GM21825 (cell line): ENCODE measurements around the gene NTM.

Experiments used
- ATAC-seq: cut with Tn5 transposase; IDR thresholded peaks from one replicate; pipeline ENCODE4 v1.9.1; 2021; ENCODE audit warnings: mild to moderate bottlenecking, moderate library complexity; ENCODE audit not compliant: unreplicated experiment

The NTM gene

GRCh38 chr11:132211479-132211878 is 841.1 kb downstream of the NTM start:
- ATAC-seq: no peak

GRCh38 chr11:132217856-132218255 is 847.4 kb downstream of the NTM start:
- ATAC-seq: no peak

- no peak for ATAC-seq
Measured at GRCh38 chr11:132220474-132220873, 850.1 kb downstream of the NTM start.

GRCh38 chr11:132222345-132222744 is 851.9 kb downstream of the NTM start:
- no peak for ATAC-seq

GRCh38 chr11:132226522-132226921 is 856.1 kb downstream of the NTM start:
- ATAC-seq: no peak

GRCh38 chr11:132228746-132229325 is 858.4 kb downstream of the NTM start:
- no peak for ATAC-seq

GRCh38 chr11:132231656-132232347 is 861.4 kb downstream of the NTM start:
- no peak for ATAC-seq

- no peak for ATAC-seq
Measured at GRCh38 chr11:132234878-132235277, 864.5 kb downstream of the NTM start.

GRCh38 chr11:132237781-132238180 is 867.4 kb downstream of the NTM start:
- ATAC-seq: no peak

- no peak for ATAC-seq
Measured at GRCh38 chr11:132238331-132238866, 868.0 kb downstream of the NTM start.

GRCh38 chr11:132240374-132240773 is 870.0 kb downstream of the NTM start:
- ATAC-seq: no peak

- no peak for ATAC-seq
Measured at GRCh38 chr11:132242632-132243031, 872.2 kb downstream of the NTM start.

- ATAC-seq: no peak
Measured at GRCh38 chr11:132244846-132245245, 874.4 kb downstream of the NTM start.

GRCh38 chr11:132245403-132246385 is 875.3 kb downstream of the NTM start:
- ATAC-seq: no peak

GRCh38 chr11:132248580-132248979 is 878.2 kb downstream of the NTM start:
- ATAC-seq: no peak

GRCh38 chr11:132249256-132249655 is 878.8 kb downstream of the NTM start:
- no peak for ATAC-seq

- ATAC-seq: no peak
Measured at GRCh38 chr11:132251061-132251460, 880.6 kb downstream of the NTM start.

- no peak for ATAC-seq
Measured at GRCh38 chr11:132253469-132254264, 883.3 kb downstream of the NTM start.

- ATAC-seq: no peak
Measured at GRCh38 chr11:132254906-132255305, 884.5 kb downstream of the NTM start.

GRCh38 chr11:132256528-132257279 is 886.3 kb downstream of the NTM start:
- ATAC-seq: no peak
